IgD-negative memory B cell (primary cell): Measurements from ENCODE around the gene FAM204A. TPM values are rescaled to one million over a fixed set of nuclear protein-coding genes. Genes with fewer than 3 reads are reported as not detected.

Experiments used
- H3K27ac Mint-ChIP-seq, 3 donors: one replicate each; pipeline ENCODE4 v1.8.0; 2020 to 2022; ENCODE audit warnings: mild to moderate bottlenecking in 3 of 3, mixed read lengths in 3 of 3, moderate library complexity in 1 of 3
- H3K27me3 Mint-ChIP-seq: one replicate; pipeline ENCODE4 v1.8.0; 2021; ENCODE audit warnings: mixed read lengths
- H3K36me3 Mint-ChIP-seq: one replicate; pipeline ENCODE4 v1.8.0; 2020; ENCODE audit warnings: mild to moderate bottlenecking, mixed read lengths
- H3K4me1 Mint-ChIP-seq, 3 donors: one replicate each; pipeline ENCODE4 v1.8.0; 2020 to 2022; ENCODE audit warnings: mixed read lengths in 3 of 3, mild to moderate bottlenecking in 1 of 3
- H3K4me3 Mint-ChIP-seq, 4 donors: one replicate each; pipeline ENCODE4 v1.8.0; 2020 to 2022; ENCODE audit warnings: mild to moderate bottlenecking in 4 of 4, mixed read lengths in 4 of 4, moderate library complexity in 3 of 4
- H3K9me3 Mint-ChIP-seq, 3 donors: one replicate each; pipeline ENCODE4 v1.8.0; 2020 to 2021; ENCODE audit warnings: mixed read lengths in 3 of 3, mild to moderate bottlenecking in 1 of 3
- polyA plus RNA-seq: library from polyadenylated mRNA; unstranded; fragments of 300-500 nt; fragmentation: Illumina TruSeq; gene quantifications from one replicate; pipeline ENCODE4 v1.2.3, GENCODE V29; 2021

FAM204A gene
- polyA plus RNA-seq, 1 donor from 2014 or later, result 139 TPM

GRCh38 chr10:118255355-118255754 lies 86.8 kb downstream of the FAM204A start:
- no peaks in the 10 kb centered on the region for H3K9me3 Mint-ChIP-seq
- peaks cover 2% of the 10 kb centered on the region for H3K36me3 Mint-ChIP-seq
- peaks cover 27% of the 10 kb centered on the region for H3K27me3 Mint-ChIP-seq
- no peak overlapping the region for H3K4me3 Mint-ChIP-seq
- no peak overlapping the region for H3K27ac Mint-ChIP-seq
- no peaks in the 10 kb centered on the region for H3K4me1 Mint-ChIP-seq

- Mint-ChIP-seq H3K4me3 (no peak overlapping the region), H3K27me3 (peaks cover 34% of the 10 kb centered on the region), H3K36me3 (peaks cover 2% of the 10 kb centered on the region), H3K4me1 (no peaks in the 10 kb centered on the region), H3K27ac (no peak overlapping the region), H3K9me3 (no peaks in the 10 kb centered on the region)
Measured at GRCh38 chr10:118254654-118255053, 87.5 kb downstream of the FAM204A start.

- no peak overlapping the region for H3K4me3 Mint-ChIP-seq
- peaks cover 2% of the 10 kb centered on the region for H3K36me3 Mint-ChIP-seq
- H3K27ac Mint-ChIP-seq, result no peak overlapping the region
- H3K4me1 Mint-ChIP-seq, result no peaks in the 10 kb centered on the region
- no peaks in the 10 kb centered on the region for H3K9me3 Mint-ChIP-seq
- peaks cover 41% of the 10 kb centered on the region for H3K27me3 Mint-ChIP-seq
Measured at GRCh38 chr10:118253397-118253796, 88.7 kb downstream of the FAM204A start.

- Mint-ChIP-seq H3K27ac (no peak overlapping the region), H3K27me3 (peaks cover 47% of the 10 kb centered on the region), H3K36me3 (peaks cover 2% of the 10 kb centered on the region), H3K9me3 (peaks cover 0 to 2% (median 0%) of the 10 kb centered on the region in 3 donors), H3K4me1 (no peaks in the 10 kb centered on the region), H3K4me3 (no peak overlapping the region)
Measured at GRCh38 chr10:118251791-118252190, 90.3 kb downstream of the FAM204A start.

GRCh38 chr10:118249714-118250113 lies 92.4 kb downstream of the FAM204A start:
- Mint-ChIP-seq H3K36me3 (peaks cover 2% of the 10 kb centered on the region), H3K9me3 (peaks cover 0 to 2% (median 0%) of the 10 kb centered on the region in 3 donors), H3K27me3 (peaks cover 55% of the 10 kb centered on the region), H3K4me1 (peaks cover 0 to 3% (median 0%) of the 10 kb centered on the region in 3 donors), H3K4me3 (no peak overlapping the region), H3K27ac (no peak overlapping the region)
